ENCODE results near the gene PHC2.
"Not testable (repeated sequence)": the region's sequence is repeated elsewhere in the genome, so short reads cannot be mapped to it uniquely, and the experiment has no call there.

PHC2 gene

GRCh38 chr1:33292726-33293340 is 138.1 kb downstream of the PHC2 start:
- Mint-ChIP-seq H3K9me3 (no peaks in the 10 kb centered on the region), H3K4me1 (peaks cover 4% of the 10 kb centered on the region), H3K36me3 (peaks cover 9% of the 10 kb centered on the region), H3K4me3 (no peak overlapping the region), H3K27ac (no peak overlapping the region), H3K27me3 (no peaks in the 10 kb centered on the region)

- not testable (repeated sequence) for H3K4me3 Mint-ChIP-seq, H3K27me3 Mint-ChIP-seq, H3K27ac Mint-ChIP-seq, H3K9me3 Mint-ChIP-seq, H3K4me1 Mint-ChIP-seq, H3K36me3 Mint-ChIP-seq
Measured at GRCh38 chr1:33290615-33291014, 140.3 kb downstream of the PHC2 start.

GRCh38 chr1:33289858-33290154 is 141.1 kb downstream of the PHC2 start:
- Mint-ChIP-seq H3K36me3 (peaks cover 9% of the 10 kb centered on the region), H3K27ac (no peak overlapping the region), H3K4me3 (no peak overlapping the region), H3K27me3 (no peaks in the 10 kb centered on the region), H3K4me1 (peaks cover 4% of the 10 kb centered on the region), H3K9me3 (no peaks in the 10 kb centered on the region)

- peaks cover 9% of the 10 kb centered on the region for H3K36me3 Mint-ChIP-seq
- H3K27me3 Mint-ChIP-seq: no peaks in the 10 kb centered on the region
- H3K4me3 Mint-ChIP-seq: no peak overlapping the region
- H3K27ac Mint-ChIP-seq: no peak overlapping the region
- no peaks in the 10 kb centered on the region for H3K9me3 Mint-ChIP-seq
- peaks cover 4% of the 10 kb centered on the region for H3K4me1 Mint-ChIP-seq
Measured at GRCh38 chr1:33288976-33289857, 141.7 kb downstream of the PHC2 start.

- Mint-ChIP-seq H3K27me3 (no peaks in the 10 kb centered on the region), H3K27ac (no peak overlapping the region), H3K9me3 (no peaks in the 10 kb centered on the region), H3K4me1 (peaks cover 4% of the 10 kb centered on the region), H3K4me3 (no peak overlapping the region), H3K36me3 (peaks cover 9% of the 10 kb centered on the region)
Measured at GRCh38 chr1:33287317-33287716, 143.6 kb downstream of the PHC2 start.

GRCh38 chr1:33286451-33287185 is 144.3 kb downstream of the PHC2 start:
- peaks cover 14% of the 10 kb centered on the region for H3K36me3 Mint-ChIP-seq
- peaks cover 4% of the 10 kb centered on the region for H3K4me1 Mint-ChIP-seq
- H3K9me3 Mint-ChIP-seq: no peaks in the 10 kb centered on the region
- no peak overlapping the region for H3K27ac Mint-ChIP-seq
- H3K4me3 Mint-ChIP-seq: no peak overlapping the region
- H3K27me3 Mint-ChIP-seq: no peaks in the 10 kb centered on the region

- Mint-ChIP-seq H3K4me1 (peaks cover 3% of the 10 kb centered on the region), H3K27me3 (no peaks in the 10 kb centered on the region), H3K9me3 (no peaks in the 10 kb centered on the region), H3K36me3 (peaks cover 13% of the 10 kb centered on the region), H3K4me3 (no peak overlapping the region), H3K27ac (no peak overlapping the region)
Measured at GRCh38 chr1:33284049-33284448, 146.8 kb downstream of the PHC2 start.

GRCh38 chr1:33282791-33283190 is 148.1 kb downstream of the PHC2 start:
- Mint-ChIP-seq H3K4me1 (no peaks in the 10 kb centered on the region), H3K9me3 (no peaks in the 10 kb centered on the region), H3K36me3 (peaks cover 11% of the 10 kb centered on the region), H3K27me3 (no peaks in the 10 kb centered on the region), H3K4me3 (no peak overlapping the region), H3K27ac (no peak overlapping the region)

- H3K4me3 Mint-ChIP-seq: no peak overlapping the region
- H3K4me1 Mint-ChIP-seq: no peaks in the 10 kb centered on the region
- H3K27ac Mint-ChIP-seq: no peak overlapping the region
- no peaks in the 10 kb centered on the region for H3K27me3 Mint-ChIP-seq
- H3K9me3 Mint-ChIP-seq: no peaks in the 10 kb centered on the region
- peaks cover 9% of the 10 kb centered on the region for H3K36me3 Mint-ChIP-seq
Measured at GRCh38 chr1:33281554-33282303, 149.2 kb downstream of the PHC2 start.

- H3K27ac Mint-ChIP-seq: no peak overlapping the region
- H3K36me3 Mint-ChIP-seq: peaks cover 9% of the 10 kb centered on the region
- no peaks in the 10 kb centered on the region for H3K27me3 Mint-ChIP-seq
- no peaks in the 10 kb centered on the region for H3K9me3 Mint-ChIP-seq
- H3K4me3 Mint-ChIP-seq: no peak overlapping the region
- no peaks in the 10 kb centered on the region for H3K4me1 Mint-ChIP-seq
Measured at GRCh38 chr1:33280091-33280661, 150.7 kb downstream of the PHC2 start.

- Mint-ChIP-seq H3K4me1 (peaks cover 18% of the 10 kb centered on the region), H3K9me3 (no peaks in the 10 kb centered on the region), H3K4me3 (no peak overlapping the region), H3K27me3 (no peaks in the 10 kb centered on the region), H3K27ac (no peak overlapping the region), H3K36me3 (peaks cover 9% of the 10 kb centered on the region)
Measured at GRCh38 chr1:33277488-33278084, 153.3 kb downstream of the PHC2 start.

- Mint-ChIP-seq H3K4me1 (peaks cover 26% of the 10 kb centered on the region), H3K36me3 (peaks cover 3% of the 10 kb centered on the region), H3K27me3 (no peaks in the 10 kb centered on the region), H3K4me3 (no peak overlapping the region), H3K9me3 (no peaks in the 10 kb centered on the region), H3K27ac (no peak overlapping the region)
Measured at GRCh38 chr1:33276573-33277298, 154.2 kb downstream of the PHC2 start.

- Mint-ChIP-seq H3K36me3 (peaks cover 3% of the 10 kb centered on the region), H3K4me3 (no peak overlapping the region), H3K4me1 (peaks cover 34% of the 10 kb centered on the region), H3K27ac (no peak overlapping the region), H3K9me3 (no peaks in the 10 kb centered on the region), H3K27me3 (no peaks in the 10 kb centered on the region)
Measured at GRCh38 chr1:33275706-33276572, 155.0 kb downstream of the PHC2 start.

GRCh38 chr1:33275195-33275594 is 155.7 kb downstream of the PHC2 start:
- Mint-ChIP-seq H3K4me1 (peaks cover 37% of the 10 kb centered on the region), H3K9me3 (no peaks in the 10 kb centered on the region), H3K36me3 (peaks cover 3% of the 10 kb centered on the region), H3K4me3 (no peak overlapping the region), H3K27me3 (no peaks in the 10 kb centered on the region), H3K27ac (no peak overlapping the region)

Measured in activated naive CD4-positive, alpha-beta T cell treated with anti-CD3 and anti-CD28 coated beads, Interleukin-2, amount 50 U/mL, for 24 hours (primary cell).